Occipital lobe (tissue), 2 donors: Measurements from ENCODE around the gene LRRC59. TPM values are rescaled to one million over a fixed set of nuclear protein-coding genes. Genes with fewer than 3 reads are reported as not detected.

Source experiments
- DNase-seq: peaks from one replicate; lab custom pipeline; 2025; lab: John Stamatoyannopoulos, UW
- total RNA-seq: library from RNA; depleted of rRNA; stranded (reverse); fragments of >200 nt; gene quantifications from one replicate; pipeline ENCODE4 v1.2.3, GENCODE V29; 2014

LRRC59 gene
- total RNA-seq, 1 donor from 2014 or later, result 45.7 TPM

- DNase-seq, result peak; percentile 52
These were observed 33.9 kb downstream of the LRRC59 start for GRCh38 chr17:50363217-50364060.

- no peak for DNase-seq
These were observed 34.7 kb downstream of the LRRC59 start for GRCh38 chr17:50362661-50363060.

- DNase-seq, result peak; percentile 37
These were observed 35.5 kb downstream of the LRRC59 start for GRCh38 chr17:50361561-50362480.

GRCh38 chr17:50360486-50361115, 36.7 kb downstream of the LRRC59 start:
- DNase-seq, result no peak

- DNase-seq, result no peak
These were observed 37.3 kb downstream of the LRRC59 start for GRCh38 chr17:50359998-50360461.

- DNase-seq, result no peak
These were observed 38.2 kb downstream of the LRRC59 start for GRCh38 chr17:50359005-50359699.

GRCh38 chr17:50358177-50358576, 39.1 kb downstream of the LRRC59 start:
- DNase-seq, result no peak

GRCh38 chr17:50356892-50357510, 40.3 kb downstream of the LRRC59 start:
- DNase-seq, result no peak

- DNase-seq, result no peak
These were observed 40.9 kb downstream of the LRRC59 start for GRCh38 chr17:50356418-50356817.

GRCh38 chr17:50355701-50356341, 41.5 kb downstream of the LRRC59 start:
- no peak for DNase-seq

GRCh38 chr17:50355336-50355700, 42.0 kb downstream of the LRRC59 start:
- no peak for DNase-seq

GRCh38 chr17:50354776-50355175, 42.5 kb downstream of the LRRC59 start:
- no peak for DNase-seq

GRCh38 chr17:50354198-50354597, 43.1 kb downstream of the LRRC59 start:
- DNase-seq, result no peak

- no peak for DNase-seq
These were observed 43.6 kb downstream of the LRRC59 start for GRCh38 chr17:50353600-50354195.

- no peak for DNase-seq
These were observed 44.4 kb downstream of the LRRC59 start for GRCh38 chr17:50352693-50353599.

- no peak for DNase-seq
These were observed 45.1 kb downstream of the LRRC59 start for GRCh38 chr17:50352072-50352692.

GRCh38 chr17:50350733-50351132, 46.6 kb downstream of the LRRC59 start:
- no peak for DNase-seq

- no peak for DNase-seq
These were observed 48.1 kb downstream of the LRRC59 start for GRCh38 chr17:50349243-50349600.
